ENCODE data around the gene SLK.

SLK gene

DNA sequence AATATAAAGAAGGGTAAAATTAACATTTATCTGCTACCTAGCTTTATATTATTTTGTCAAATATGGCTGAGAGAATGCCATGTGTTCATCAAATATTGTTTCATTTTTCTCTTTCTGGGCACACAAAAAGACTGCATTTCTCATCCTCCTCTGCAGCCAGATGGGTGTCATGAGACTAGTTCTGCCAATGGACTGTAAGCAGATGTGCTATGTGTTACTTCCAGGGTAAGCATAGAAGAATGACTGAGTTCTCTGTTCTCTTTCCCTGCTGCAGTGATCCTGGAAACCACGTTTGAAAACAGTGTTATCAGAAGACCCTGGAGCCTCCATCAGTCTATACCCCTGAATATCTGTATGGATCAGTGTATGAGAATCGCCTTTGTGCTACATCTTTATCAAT, 24.1 kb upstream of the SLK start:
- DNase-seq (ENCODE audit: low read depth): no peak

DNA sequence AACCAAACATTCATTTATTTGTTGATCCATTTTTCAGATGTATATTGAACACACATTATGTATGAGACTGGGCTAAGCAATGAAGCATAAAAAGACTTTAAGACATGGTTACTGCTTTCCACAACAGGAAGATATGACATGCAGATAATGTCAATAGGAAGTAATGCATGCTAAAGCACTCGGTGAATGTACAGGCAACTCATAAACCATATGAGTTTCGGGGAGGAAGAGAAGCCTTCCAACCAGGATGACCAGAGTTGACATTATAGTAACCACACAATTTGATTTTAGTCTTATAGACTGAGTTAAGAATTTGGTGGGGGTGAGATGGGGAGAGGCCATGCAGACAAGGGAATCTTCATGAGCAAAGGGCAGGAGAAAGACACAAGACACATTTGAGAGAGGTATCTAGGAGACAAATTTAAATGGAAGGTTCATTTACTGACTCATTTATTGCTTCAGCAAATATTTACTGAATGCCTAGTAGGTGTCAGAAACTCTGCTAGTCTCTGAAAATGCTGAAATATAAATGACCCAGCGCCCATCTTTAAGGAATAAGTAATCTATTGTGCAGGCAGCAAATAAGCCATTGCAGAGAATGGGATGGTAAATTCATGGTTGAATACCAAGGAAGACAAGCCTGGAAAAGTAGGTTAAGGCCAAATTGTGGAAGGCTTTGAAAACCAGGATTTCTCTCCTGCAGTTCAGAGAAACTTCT, 19.0 kb upstream of the SLK start:
- DNase-seq (ENCODE audit: low read depth): no peak

DNA sequence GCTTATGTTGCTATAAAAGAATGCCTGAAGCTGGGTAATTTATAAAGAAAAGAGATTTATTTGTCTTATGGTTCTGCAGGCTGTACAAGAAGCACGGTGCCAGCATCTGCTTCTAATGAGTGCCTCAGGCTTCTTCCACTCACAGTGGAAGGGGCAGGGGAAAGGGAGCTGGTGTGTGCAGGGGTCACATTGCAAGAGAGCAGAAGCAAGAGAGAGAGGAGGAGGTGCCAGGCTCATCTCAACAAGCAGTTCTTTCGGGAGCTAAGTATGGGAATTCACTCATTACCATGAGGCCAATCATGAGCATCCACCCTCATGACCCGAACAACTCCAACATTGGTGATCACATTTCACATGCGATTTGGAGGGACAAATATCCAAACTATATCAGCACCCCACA, 17.2 kb upstream of the SLK start:
- no peak for DNase-seq (ENCODE audit: low read depth)

DNA sequence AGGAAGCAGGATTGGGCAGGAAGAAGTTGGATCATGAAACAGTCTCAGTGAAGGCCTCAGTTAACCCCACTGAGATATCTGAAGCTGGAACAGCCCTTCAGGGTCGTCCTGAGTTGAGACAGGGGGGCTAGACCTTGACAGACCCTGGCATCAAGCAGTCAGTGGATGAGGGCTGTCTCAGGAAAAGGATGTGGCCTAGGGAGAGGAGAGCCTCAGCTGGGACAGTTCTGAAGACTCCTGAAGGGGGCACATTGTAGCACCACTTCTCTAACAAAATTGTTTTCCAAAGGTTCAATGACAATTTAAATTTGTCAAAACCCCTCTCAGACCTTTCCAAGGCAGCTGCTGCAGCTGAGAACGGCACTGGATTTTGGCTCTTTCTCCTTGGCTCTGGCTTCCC, 15.8 kb upstream of the SLK start:
- no peak for DNase-seq (ENCODE audit: low read depth)

DNA sequence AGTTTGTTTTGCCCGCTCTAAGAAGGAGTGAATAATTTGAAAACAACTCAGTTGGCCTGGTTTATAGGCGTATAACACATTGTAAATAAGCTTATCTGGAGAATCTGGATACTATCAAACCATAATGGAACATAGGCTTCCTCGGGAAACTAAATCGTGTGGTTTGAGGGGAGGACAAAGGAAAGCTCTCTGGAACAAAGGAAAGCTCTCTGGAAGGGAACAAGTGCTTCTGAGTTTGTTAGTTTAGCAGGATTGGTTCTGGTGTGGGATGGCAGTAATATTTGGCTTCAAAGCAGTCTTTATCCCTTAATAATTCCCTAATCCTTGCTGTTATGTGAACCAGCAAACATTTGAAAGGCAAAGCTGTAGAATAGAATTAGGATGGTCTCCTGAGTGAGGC, 15.0 kb upstream of the SLK start:
- no peak for DNase-seq (ENCODE audit: low read depth)

DNA sequence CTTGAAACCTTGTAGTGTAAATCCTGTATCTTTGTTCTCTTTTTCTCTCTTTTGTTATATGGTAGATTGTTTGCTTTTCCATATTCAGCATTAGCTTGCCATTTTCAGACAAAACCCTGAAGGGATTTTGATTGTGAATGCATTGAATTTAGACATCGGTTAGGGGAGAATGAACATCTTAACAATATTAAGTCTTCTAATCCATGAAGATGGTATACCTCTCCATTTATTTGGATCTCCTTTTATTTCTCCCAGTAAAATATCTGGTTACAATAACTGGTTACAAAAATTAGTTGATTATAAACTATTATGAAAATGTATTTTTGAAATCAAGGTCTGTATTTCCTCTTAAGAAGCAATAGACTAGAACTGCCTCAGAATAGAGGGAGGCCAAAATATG, 12.4 kb upstream of the SLK start:
- DNase-seq (ENCODE audit: low read depth): no peak

DNA sequence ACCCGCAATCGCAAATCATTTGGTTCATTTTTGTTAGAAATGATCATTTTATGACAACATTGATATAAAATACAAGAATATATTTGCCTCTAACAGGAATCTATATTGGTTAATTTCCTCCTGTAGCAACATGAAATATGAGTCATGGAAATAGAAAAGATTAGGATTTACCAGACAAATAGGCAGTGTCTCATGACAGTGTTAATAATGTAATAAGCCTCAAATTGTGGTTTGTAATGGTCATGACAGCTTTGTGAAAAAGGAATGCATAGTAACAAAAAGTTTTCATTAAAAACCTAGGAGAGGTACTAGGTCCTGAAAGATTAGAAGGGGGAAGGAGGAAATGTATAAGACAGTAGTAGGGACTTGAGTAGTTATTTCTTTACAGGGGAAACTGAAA, 7.9 kb upstream of the SLK start:
- no peak for DNase-seq (ENCODE audit: low read depth)

DNA sequence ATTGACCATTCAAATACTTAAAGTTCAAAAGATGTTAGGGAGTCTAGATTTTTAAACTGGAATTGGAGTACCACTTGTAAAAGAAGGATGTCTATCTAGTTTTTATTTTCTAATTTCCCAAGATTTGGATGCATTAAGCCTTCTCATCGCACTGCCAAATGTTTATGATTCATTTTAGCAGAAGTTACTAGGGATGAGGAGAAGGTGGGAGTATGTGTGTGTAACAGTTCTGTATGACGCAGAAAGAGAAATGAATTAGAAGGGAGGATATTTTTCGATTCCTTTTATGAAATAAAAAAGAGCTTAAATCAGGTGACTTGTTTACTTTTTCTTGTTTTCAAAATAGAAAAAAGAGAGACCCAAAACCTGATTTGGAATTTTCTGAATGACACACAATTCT, 6.8 kb upstream of the SLK start:
- DNase-seq (ENCODE audit: low read depth): no peak

DNA sequence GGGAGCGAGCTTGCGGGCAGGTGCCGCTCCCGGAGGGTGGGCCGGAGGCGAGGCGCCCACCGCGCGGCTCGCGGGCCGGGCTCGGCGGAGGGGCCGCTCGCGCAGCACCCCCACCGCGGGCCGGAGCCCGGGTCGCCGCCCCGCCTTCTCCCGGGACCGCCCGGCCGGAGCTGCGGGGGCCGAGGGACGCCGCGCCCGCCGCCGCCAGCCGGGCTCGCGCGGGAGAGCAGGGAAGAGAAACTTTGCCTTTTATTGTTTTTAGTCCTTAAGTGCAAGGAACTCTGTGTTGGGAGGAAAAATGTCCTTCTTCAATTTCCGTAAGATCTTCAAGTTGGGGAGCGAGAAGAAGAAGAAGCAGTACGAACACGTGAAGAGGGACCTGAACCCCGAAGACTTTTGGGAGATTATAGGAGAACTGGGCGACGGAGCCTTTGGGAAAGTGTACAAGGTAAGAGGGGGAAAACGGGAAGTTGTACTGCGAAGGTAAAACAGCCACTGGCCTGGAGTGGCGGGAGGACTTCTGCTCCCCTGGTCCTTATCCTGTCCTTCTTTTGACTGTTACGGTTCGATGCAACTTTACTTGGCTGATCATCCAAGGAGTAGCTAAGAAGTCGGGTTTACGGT, 620 bp downstream of the SLK start:
- no peak for DNase-seq (ENCODE audit: low read depth)

DNA sequence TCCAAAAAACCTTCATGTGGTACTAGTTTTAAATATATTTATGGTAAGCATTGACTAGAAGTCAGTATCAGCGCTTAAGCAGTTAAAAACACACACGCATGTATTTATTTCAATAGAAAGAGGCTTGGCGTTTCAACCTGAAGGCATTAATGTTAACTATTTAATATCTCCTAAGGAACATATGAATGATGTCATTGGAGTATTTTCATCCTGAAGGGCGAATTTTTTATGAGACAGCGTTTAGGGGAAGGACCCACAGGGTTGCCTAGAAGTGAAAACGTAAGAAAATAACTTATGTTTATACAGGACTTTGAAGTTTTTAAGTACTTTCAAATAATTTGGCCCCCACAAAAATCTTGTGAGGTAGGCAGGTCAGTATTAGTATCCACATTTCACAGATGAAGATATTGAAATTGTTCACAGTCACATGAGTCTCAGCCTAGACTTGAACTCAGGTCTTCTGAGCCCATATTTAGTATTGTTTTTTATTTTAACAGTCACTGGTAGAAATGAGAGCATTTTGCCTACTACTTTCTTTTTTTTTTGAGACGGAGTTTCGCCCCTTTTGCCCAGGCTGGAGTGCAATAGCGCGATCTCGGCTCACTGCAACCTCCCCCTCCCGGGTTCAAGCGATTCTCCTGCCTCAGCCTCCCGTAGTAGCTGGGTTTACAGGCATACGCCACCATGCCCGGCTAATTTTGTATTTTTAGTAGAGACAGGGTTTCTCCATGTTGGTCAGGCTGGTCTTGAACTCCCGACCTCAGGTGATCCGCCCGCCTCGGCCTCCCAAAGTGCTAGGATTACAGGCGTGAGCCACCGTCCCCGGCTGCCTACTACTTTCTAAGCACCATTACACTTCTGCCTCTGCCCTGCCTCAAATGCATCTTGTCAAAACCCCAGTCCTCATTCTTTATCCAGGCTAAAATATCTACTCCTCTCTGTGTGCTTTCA, 1.8 kb downstream of the SLK start:
- DNase-seq (ENCODE audit: low read depth): no peak

DNA sequence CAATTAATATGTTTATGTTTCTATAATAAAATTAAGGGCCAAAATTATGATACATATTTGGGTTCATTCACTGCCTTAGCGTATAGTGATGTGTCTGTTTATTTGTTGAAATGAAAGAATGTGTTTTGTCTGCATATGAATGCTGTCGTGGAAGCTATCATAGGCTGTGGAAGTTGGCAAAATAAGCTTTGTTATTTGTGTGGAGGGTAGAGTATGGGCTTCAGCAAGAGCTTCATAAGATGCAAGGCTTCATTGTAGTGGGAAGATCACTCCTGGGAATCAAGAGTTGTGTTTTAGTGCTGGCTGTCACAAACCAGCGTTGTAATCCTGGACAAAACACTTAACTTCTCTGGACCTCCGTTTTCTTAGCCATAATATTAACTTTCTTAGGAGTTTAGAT, 2.5 kb downstream of the SLK start:
- no peak for DNase-seq (ENCODE audit: low read depth)

DNA sequence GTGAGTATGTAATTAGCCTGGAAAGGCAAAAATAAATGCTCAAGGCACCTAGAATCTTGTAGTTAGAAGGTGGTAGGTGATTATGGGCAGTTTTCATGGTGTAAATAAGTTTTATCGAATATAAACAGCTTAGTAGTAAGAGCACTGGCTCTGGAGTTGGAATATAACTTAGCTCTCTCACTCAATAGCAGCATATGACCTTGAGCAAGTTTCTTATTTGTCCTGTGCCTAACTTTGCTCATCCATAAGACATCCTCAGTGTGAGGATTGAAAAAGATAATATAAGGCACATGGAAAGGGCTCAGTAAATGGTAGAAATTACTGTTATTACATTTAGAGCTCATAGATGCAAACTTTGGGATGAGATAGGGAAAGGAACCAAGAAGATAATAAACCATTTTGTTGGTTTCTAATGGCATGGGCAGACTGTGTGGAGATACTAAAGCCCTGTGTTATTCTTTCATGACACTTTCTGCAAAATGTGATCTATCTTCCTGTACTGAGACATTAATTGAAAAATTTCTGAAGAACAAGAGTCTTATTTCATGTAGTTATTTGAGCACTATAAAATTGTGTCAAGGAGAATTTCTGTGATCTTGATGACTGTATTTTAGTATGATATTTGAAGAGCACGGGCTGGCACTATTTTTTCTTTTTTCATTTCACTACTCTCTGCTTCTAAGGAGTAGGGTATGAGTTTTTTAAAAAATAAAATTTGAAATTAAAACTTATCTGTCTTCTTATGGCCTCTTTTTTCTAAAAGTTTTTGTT, 3.1 kb downstream of the SLK start:
- DNase-seq (ENCODE audit: low read depth): no peak

DNA sequence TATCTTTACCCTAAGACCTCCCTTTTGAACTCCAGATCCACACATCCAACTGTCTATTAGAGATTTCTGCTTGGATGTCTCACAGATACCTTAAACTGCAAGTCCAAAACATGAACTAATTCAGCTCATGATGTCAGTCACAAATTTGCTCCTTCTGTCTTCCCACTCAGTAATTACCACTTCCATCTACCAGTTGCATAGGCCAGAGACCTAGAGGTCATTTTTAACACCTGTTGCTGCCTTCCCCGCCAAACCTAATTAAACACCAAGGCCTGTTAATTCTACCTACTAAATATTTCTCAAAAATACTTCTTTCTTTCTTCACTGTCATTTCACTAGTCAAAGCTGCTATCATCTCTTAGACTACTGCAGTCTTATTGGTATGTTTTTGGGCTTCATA, 8.2 kb downstream of the SLK start:
- DNase-seq (ENCODE audit: low read depth): no peak

DNA sequence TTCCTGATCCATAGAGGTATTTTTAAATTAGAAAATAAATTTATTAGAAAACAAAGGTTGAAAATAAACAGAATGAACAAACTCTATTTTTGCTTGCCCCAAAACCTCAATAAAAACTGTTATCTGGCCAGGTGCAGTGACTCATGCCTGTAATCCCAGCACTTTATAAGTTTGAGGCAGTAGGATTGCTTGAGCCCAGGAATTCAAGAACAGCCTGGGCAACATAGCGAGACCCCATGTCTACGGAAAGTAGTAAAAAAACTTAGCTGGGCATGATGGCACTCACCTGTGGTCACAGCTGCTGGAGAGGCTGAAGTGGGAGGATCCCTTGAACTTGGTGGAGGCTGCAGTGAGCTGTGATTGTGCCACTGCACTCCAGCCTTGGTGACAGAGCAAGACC, 10.3 kb downstream of the SLK start:
- DNase-seq (ENCODE audit: low read depth): no peak

DNA sequence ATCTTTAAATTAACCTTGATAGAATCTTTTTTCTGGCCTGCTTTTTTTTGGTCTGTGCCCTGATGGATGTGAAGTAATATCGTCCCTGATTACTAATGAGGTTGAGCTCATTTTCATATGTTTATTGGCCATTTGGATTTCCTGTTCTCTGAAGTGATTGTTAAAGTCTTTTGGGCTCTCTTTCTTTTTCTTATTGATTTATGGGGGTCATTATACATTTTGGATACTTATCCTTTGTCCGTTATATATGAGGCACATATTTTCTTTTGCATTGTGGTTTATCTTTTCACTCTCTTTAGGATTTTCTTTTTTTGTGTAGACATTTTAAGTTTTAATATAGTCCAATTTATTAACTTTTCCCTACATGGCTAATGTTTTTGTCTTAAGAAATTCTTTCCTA, 12.6 kb downstream of the SLK start:
- DNase-seq (ENCODE audit: low read depth): no peak

DNA sequence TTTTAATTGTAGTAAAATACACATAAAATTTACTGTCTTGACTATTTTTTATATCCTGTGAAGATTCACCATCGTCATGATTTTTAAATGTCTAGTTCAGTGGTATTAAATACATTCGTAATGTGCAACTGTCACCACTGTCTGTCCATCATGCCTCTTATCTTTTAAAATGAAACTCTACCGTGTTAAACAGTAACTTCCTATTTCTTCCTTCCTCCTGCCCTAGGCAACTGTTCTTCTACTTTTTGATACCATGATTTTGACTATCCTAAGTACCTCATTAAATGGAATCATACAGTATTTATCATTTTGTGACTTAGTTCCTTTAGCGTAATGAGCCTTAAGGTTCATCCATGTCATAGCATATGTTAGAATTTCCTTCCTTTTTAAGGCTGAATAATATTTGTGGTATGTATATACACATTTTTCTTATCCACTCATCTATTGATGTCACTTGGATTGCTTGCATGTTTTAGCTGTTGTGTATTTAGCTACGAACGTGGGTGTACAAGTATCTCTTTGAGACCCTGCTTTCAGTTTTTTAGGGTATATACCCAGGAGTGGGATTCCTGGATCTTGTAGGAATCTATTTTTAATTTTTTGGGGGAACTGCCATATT, 13.5 kb downstream of the SLK start:
- DNase-seq (ENCODE audit: low read depth): no peak

DNA sequence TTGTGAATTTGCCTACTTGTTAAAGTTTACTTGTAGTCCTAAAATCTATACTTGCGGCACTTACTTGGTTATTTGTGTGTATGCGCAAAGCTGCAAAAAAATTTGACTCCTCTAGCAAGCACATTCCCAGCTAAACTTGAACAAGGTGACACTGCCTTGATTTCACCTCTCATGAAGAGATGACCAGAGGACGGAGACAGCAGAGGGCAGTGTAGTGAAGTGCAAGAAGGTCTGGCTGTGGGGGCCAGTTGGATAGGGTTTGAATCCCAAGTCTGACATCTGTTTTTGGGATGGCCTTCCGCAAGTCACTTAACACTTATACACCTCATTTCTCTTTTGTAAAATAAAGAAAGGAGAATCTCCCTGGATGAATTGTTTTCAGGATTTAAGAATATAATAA, 15.7 kb downstream of the SLK start:
- DNase-seq (ENCODE audit: low read depth): no peak

DNA sequence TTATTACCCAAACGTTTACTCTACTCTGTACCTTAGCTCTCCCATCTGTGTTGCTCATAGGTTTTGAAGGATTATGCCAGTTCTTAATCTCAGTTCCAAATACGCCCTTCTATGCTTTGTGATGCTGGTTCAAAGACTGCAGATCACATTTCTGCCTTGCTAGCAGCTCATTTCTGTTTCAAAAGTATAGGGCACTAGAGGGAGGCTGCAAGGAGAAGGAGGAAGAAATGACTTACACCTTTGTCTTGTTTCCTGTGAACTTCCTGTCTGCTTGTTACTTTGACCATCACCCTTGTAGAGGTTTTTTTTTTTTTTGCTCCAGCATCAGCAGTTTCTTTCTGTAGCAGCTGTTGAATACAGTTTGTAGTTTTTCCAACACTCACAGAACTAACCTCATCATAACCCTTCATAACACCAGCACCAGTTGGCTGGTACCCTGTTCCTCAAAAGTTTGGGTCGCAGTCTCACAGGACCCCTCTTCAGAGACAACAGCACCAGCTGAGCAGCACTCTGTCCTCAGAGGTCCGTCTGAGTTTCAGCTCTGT, 16.5 kb downstream of the SLK start:
- DNase-seq (ENCODE audit: low read depth): no peak

DNA sequence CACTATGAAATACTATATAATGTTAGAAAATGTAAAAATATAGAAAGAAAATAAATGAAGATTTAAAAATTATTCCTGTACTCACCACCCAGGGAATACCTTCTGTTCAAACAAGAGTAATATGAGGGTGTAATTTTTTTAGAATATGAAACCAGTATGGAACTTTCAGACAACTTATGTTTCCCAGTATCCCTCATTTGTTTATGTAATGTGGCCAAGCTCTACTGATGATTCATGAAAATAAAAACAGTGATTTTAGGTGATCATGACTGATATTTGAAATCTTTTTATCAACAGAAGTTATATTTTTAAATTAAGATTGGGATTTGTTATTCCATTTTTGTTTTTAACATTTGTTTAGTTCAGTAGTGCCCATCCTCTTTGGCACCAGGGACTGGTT, 18.8 kb downstream of the SLK start:
- DNase-seq (ENCODE audit: low read depth): no peak

DNA sequence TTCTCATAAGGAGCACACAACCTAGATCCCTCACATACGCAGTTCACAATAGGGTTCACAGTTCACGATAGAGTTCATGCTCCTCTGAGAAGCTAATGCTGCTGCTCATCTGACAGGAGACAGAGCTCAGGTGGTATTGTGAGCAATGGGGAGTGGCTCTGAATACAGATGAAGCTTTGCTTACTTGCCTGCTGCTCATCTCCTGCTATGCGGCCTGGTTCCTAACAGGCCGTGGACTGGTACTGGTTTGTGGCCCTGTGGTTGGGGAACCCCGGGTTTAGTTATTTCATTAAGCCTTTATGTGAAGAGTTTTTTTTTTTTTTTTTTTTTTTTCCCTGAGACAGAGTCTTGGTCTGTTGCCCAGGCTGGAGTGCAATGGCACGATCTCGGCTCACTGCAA, 19.4 kb downstream of the SLK start:
- no peak for DNase-seq (ENCODE audit: low read depth)

DNA sequence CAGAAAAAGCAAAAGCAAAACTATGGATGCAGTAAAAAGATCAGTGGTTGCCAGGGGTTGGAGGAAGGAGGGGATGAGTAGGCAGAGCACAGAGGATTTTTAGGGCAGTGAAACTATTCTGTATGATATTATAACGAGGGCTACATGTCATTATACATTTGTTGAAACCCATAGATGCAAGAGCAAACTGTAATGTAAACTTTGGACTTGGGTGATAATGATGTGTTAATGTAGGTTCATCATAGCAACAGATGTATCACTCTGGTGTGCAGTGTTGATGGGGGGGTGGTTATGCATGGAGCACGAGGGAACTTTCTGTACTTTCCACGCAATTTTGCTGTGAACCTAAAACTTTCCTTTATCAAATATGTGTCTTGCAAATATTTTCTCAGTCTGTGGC, 23.2 kb downstream of the SLK start:
- DNase-seq (ENCODE audit: low read depth): no peak

DNA sequence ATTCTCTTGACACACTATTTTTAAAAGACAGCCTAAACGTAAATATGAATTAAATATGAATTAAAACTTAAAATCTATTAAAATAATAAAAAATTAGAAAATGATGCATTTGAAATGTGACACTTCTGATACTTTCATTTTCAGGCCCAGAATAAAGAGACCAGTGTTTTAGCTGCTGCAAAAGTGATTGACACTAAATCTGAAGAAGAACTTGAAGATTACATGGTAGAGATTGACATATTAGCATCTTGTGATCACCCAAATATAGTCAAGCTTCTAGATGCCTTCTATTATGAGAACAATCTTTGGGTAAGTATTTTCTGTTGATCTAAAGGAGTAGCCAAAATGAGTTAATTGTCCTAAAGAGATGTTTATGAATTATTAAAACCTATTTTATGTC, 23.6 kb downstream of the SLK start:
- no peak for DNase-seq (ENCODE audit: low read depth)
